WTC11 (cell line): ENCODE measurements around the gene EXOC3L4. TPM values are rescaled to one million over a fixed set of nuclear protein-coding genes. Genes with fewer than 3 reads are reported as not detected.
A peak's percentile ranks its signal among the peaks of the same experiment; 100 is the strongest.

Source experiments
- ATAC-seq: fragments of 200-7000 bp; cut with Tn5 transposase; 2 replicates; pipeline ENCODE4 v1.10.0; 2021; ENCODE audit warnings: mild to moderate bottlenecking, moderate library complexity
- CTCF ChIA-PET: fragments of 300-600 bp; sonication (Branson Sonifier 250); formaldehyde crosslinking; loops from one replicate; lab custom pipeline; 2021; ENCODE audit warnings: antibody characterized with exemption; lab: Charles Lee
- POLR2A ChIA-PET: fragments of 350-600 bp; sonication (Branson Sonifier 250); formaldehyde crosslinking; loops from one replicate; lab custom pipeline; 2021; ENCODE audit warnings: antibody characterized with exemption; lab: Charles Lee
- DNase-seq: peaks from one replicate; pipeline ENCODE4 v3.0.0; 2021; ENCODE audit warnings: low spot score
- H3K27ac Mint-ChIP-seq: 2 replicates; pipeline ENCODE4 v1.8.0; 2021; ENCODE audit warnings: mixed read lengths
- H3K27me3 Mint-ChIP-seq: 2 replicates; pipeline ENCODE4 v1.8.0; 2021; ENCODE audit warnings: low read depth, mild to moderate bottlenecking, moderate library complexity, mixed read lengths
- H3K36me3 Mint-ChIP-seq: 2 replicates; pipeline ENCODE4 v1.8.0; 2021; ENCODE audit warnings: mixed read lengths
- H3K4me1 Mint-ChIP-seq: 2 replicates; pipeline ENCODE4 v1.8.0; 2022; ENCODE audit warnings: mixed read lengths
- H3K4me3 Mint-ChIP-seq: 2 replicates; pipeline ENCODE4 v1.8.0; 2021; ENCODE audit warnings: mild to moderate bottlenecking, moderate library complexity, mixed read lengths
- H3K9me3 Mint-ChIP-seq: 2 replicates; pipeline ENCODE4 v1.8.0; 2021; ENCODE audit warnings: mixed read lengths
- AR ChIP-seq: fragments of 250-450 bp; sonication (Bioruptor Pico); IDR thresholded peaks from 2 replicates; pipeline ENCODE4 v1.9.0; 2021; ENCODE audit warnings: mild to moderate bottlenecking
- CREM ChIP-seq: sonication (generic); formaldehyde crosslinking; IDR thresholded peaks from 2 replicates; pipeline ENCODE4 v1.8.1; 2022; ENCODE audit warnings: mild to moderate bottlenecking, missing genetic modification reagents, moderate library complexity
- E2F5 ChIP-seq: sonication (generic); formaldehyde crosslinking; IDR thresholded peaks from 2 replicates; pipeline ENCODE4 v1.8.1; 2022; ENCODE audit warnings: mild to moderate bottlenecking, moderate library complexity, missing genetic modification reagents
- ELF4 ChIP-seq: sonication (generic); formaldehyde crosslinking; IDR thresholded peaks from 2 replicates; pipeline ENCODE4 v1.8.1; 2022; ENCODE audit warnings: low read depth, mild to moderate bottlenecking, moderate library complexity, missing genetic modification reagents
- EMX1 ChIP-seq: fragments of 250-450 bp; sonication (Bioruptor Pico); IDR thresholded peaks from 2 replicates; pipeline ENCODE4 v1.8.0; 2021; ENCODE audit warnings: mild to moderate bottlenecking
- ETV6 ChIP-seq: sonication (generic); formaldehyde crosslinking; IDR thresholded peaks from 2 replicates; pipeline ENCODE4 v1.8.1; 2022; ENCODE audit warnings: mild to moderate bottlenecking, missing genetic modification reagents
- FOXJ3 ChIP-seq: sonication (generic); formaldehyde crosslinking; IDR thresholded peaks from 2 replicates; pipeline ENCODE4 v1.9.0; 2021; ENCODE audit warnings: missing genetic modification reagents, mild to moderate bottlenecking, borderline replicate concordance
- FOXK1 ChIP-seq: sonication (generic); formaldehyde crosslinking; IDR thresholded peaks from 2 replicates; pipeline ENCODE4 v1.8.0; 2022; ENCODE audit warnings: mild to moderate bottlenecking, moderate library complexity, missing genetic modification reagents
- FOXP1 ChIP-seq: sonication (generic); formaldehyde crosslinking; IDR thresholded peaks from 2 replicates; pipeline ENCODE4 v1.8.0; 2022; ENCODE audit warnings: missing genetic modification reagents, mild to moderate bottlenecking, moderate library complexity, borderline replicate concordance
- GABPB1 ChIP-seq: sonication (generic); formaldehyde crosslinking; IDR thresholded peaks from 2 replicates; pipeline ENCODE4 v1.8.1; 2023; ENCODE audit warnings: mild to moderate bottlenecking, missing genetic modification reagents
- GRHL2 ChIP-seq: fragments of 250-450 bp; sonication (Bioruptor Pico); IDR thresholded peaks from 2 replicates; pipeline ENCODE4 v1.8.0; 2022; ENCODE audit warnings: mild to moderate bottlenecking, moderate library complexity; ENCODE audit not compliant: insufficient replicate concordance, severe bottlenecking
- MYBL2 ChIP-seq: sonication (generic); formaldehyde crosslinking; IDR thresholded peaks from 2 replicates; pipeline ENCODE4 v1.8.1; 2023; ENCODE audit warnings: mild to moderate bottlenecking, moderate library complexity, missing genetic modification reagents
- NFYB ChIP-seq: sonication (generic); formaldehyde crosslinking; conservative IDR thresholded peaks from 2 replicates; pipeline ENCODE4 v1.8.0; 2022; ENCODE audit warnings: low read depth, missing genetic modification reagents
- NR3C1 ChIP-seq: sonication (generic); formaldehyde crosslinking; conservative IDR thresholded peaks from 2 replicates; pipeline ENCODE4 v1.8.1; 2023; ENCODE audit warnings: low read depth, mild to moderate bottlenecking, missing genetic modification reagents
- RELA ChIP-seq: sonication (generic); formaldehyde crosslinking; IDR thresholded peaks from 2 replicates; pipeline ENCODE4 v1.8.1; 2022; ENCODE audit warnings: missing genetic modification reagents, mild to moderate bottlenecking, borderline replicate concordance
- SMAD4 ChIP-seq: sonication (generic); formaldehyde crosslinking; IDR thresholded peaks from 2 replicates; pipeline ENCODE4 v1.8.0; 2022; ENCODE audit warnings: mild to moderate bottlenecking, missing genetic modification reagents
- SP1 ChIP-seq: sonication (generic); formaldehyde crosslinking; conservative IDR thresholded peaks from 2 replicates; pipeline ENCODE4 v1.8.1; 2022; ENCODE audit warnings: missing genetic modification reagents
- ZNF416 ChIP-seq: fragments of 250-450 bp; sonication (Bioruptor Pico); IDR thresholded peaks from 2 replicates; pipeline ENCODE4 v1.9.0; 2021; ENCODE audit warnings: mild to moderate bottlenecking, inconsistent platforms
- total RNA-seq: library from RNA; stranded (reverse); gene quantifications from 3 replicates; pipeline ENCODE4 v1.2.3, GENCODE V29; 2021
- TF ChIP-seq, protein P1 (sequence below): fragments of 250-450 bp; sonication (Bioruptor Pico); conservative IDR thresholded peaks from 2 replicates; pipeline ENCODE4 v1.9.0; 2021; ENCODE audit warnings: mild to moderate bottlenecking
- TF ChIP-seq, protein P2 (sequence below): sonication (generic); formaldehyde crosslinking; IDR thresholded peaks from 2 replicates; pipeline ENCODE4 v1.8.0; 2022; ENCODE audit warnings: mild to moderate bottlenecking, missing genetic modification reagents
- TF ChIP-seq, protein P3 (sequence below): sonication (generic); formaldehyde crosslinking; IDR thresholded peaks from 2 replicates; pipeline ENCODE4 v1.8.1; 2022; ENCODE audit warnings: low read depth, mild to moderate bottlenecking, moderate library complexity, missing genetic modification reagents, borderline replicate concordance
- TF ChIP-seq, protein P4 (sequence below): sonication (generic); formaldehyde crosslinking; IDR thresholded peaks from 2 replicates; pipeline ENCODE4 v1.8.1; 2023; ENCODE audit warnings: mild to moderate bottlenecking, missing genetic modification reagents, moderate library complexity
- TF ChIP-seq, protein P5 (sequence below): sonication (generic); formaldehyde crosslinking; IDR thresholded peaks from 2 replicates; pipeline ENCODE4 v1.8.0; 2022; ENCODE audit warnings: mild to moderate bottlenecking, missing genetic modification reagents

Gene EXOC3L4
- total RNA-seq, 1 experiment from 2014 or later: 0.42 TPM

DNA sequence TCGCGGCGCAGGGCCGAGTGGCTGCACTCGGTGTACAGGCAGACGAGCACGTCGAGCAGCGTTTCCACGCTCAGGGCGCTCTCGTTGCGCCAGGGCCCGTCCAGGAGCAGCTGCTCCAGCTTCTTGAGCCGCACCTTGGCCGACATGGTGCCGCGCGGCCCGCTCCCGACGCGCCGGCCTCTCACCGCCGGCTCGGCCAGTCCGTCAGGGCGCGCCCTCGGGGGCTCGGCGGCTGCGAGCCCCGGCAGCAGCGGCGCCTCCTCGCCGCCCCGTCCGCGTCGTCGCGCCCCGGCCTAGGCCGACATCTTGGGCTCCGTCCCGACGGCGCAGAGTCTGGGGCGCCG, 37.5 kb upstream of the EXOC3L4 start (continued):
- TF ChIP-seq FOXJ3 (CRISPR knock-in tag): no peak
- TF ChIP-seq MYBL2: no peak
- TF ChIP-seq FOXP1 (CRISPR knock-in tag): peak; percentile 74; the same call in 1 of the 2 replicates

DNA sequence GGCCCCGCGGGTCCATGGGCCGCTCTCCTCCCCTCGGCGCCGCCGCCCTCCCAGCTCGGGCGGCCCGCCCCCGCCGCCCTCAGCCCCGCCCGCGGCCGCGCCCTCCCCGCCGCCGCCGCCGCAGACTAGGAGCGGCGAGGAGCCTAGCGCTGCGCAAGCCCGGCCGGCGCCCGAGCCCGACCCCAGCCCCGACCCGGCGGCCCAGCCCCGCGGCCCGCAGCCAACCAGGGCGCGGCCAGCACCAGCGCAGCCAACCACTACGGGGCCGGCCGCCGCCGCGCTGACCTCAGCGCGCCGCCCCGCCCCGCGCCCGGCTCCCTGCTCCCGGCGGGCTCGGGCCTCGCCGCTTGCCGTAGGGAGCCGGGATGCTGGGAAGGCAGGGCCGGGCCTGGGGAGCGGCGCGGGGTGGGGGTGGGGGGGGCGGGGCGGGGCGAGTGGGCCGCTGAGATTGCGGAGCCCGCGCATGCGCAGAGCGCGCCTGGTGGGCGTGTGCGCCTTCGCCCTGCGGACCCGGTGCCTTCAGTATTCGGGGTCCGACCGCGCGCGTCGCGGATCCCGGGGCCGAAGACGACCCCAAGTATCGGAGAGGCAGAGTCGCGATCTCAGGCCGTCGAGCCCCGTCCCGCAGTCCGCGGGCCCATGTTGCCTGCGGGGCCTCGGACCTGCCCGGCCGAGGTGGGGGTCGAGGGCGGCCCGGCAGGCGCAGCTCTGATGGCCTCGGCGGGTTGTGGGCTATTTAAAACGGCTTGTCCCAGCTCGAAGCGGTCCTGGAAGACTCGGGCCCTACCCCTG, 37.0 kb upstream of the EXOC3L4 start, which contains the start of gene CDC42BPB:
Gene CDC42BPB (minus strand): TSS at position 178 of the 792 bp plus-strand sequence. CDS start 376 bp downstream, outside the sequence.
- DNase-seq (peak; percentile 85), ATAC-seq (peak; percentile 96)
- H3K4me1 Mint-ChIP-seq: peaks cover 27% of the 10 kb centered on the region
- ChIA-PET CTCF (interaction anchor here (3.3 kb wide), 1 partner anchor 48 kb away, joined by 17 read pairs; no protein-coding TSS in a partner anchor), POLR2A (no interaction called here)
- H3K36me3 Mint-ChIP-seq: no peaks in the 10 kb centered on the region
- peak within 1 kb of the TSS; percentile 84 for H3K4me3 Mint-ChIP-seq
- no peaks in the 10 kb centered on the region; the same call in 1 of the 2 replicates for H3K27me3 Mint-ChIP-seq
- no peaks in the 10 kb centered on the region for H3K9me3 Mint-ChIP-seq
- no peak within 1 kb of the TSS for H3K27ac Mint-ChIP-seq
- TF ChIP-seq ETV6 (CRISPR knock-in tag) (0 out of 2 replicates have a peak, but pooled peaks have one; percentile 31), CREM (CRISPR knock-in tag) (no peak), E2F5 (CRISPR knock-in tag) (peak; percentile 47; the same call in 1 of the 2 replicates), SP1 (CRISPR knock-in tag) (peak; percentile 80), SMAD4 (CRISPR knock-in tag) (0 out of 2 replicates have a peak, but pooled peaks have one; percentile 13), RELA (CRISPR knock-in tag) (no peak), FOXP1 (CRISPR knock-in tag) (0 out of 2 replicates have a peak, but pooled peaks have one; percentile 18), EMX1 (CRISPR knock-in tag) (no peak), GRHL2 (CRISPR knock-in tag) (no peak), AR (no peak), ZNF416 (CRISPR knock-in tag) (no peak), FOXK1 (CRISPR knock-in tag) (0 out of 2 replicates have a peak, but pooled peaks have one; percentile 30), GABPB1 (no peak), NFYB (CRISPR knock-in tag) (peak; percentile 31; the same call in 1 of the 2 replicates), NR3C1 (no peak), ELF4 (0 out of 2 replicates have a peak, but pooled peaks have one; percentile 24)
- TF ChIP-seq, protein P1, sequence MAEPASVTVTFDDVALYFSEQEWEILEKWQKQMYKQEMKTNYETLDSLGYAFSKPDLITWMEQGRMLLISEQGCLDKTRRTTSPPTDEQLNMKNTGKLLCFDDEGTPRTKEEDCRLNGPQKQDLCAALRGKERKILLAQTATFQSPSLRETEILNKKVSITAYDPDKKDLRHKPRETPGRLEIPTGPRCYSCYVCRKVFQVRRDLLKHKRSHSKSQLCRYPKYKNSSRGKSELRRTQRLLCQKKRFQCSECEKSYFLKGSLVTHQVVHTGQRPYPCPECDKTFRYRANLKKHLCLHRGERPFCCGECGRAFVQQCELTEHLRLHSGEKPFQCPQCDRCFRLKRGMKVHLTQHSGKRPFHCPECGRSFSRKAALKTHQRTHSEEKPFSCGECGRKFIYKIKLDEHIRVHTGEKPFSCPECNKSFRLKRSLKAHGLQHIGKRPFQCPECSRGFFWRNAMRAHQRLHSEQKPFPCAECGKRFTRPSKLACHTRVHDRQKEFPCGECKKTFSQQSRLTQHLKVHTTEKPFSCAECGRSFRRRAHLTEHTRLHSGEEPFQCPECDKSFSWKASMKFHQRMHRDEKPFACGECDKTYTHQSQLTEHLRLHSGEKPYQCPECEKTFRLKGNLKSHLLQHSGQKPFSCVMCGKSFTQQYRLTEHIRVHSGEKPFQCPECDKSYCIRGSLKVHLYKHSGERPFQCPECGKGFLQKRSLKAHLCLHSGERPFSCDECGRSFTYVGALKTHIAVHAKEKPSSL (CRISPR knock-in tag): no peak
- TF ChIP-seq, protein P2, sequence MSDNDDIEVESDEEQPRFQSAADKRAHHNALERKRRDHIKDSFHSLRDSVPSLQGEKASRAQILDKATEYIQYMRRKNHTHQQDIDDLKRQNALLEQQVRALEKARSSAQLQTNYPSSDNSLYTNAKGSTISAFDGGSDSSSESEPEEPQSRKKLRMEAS (CRISPR knock-in tag): peak; percentile 79
- TF ChIP-seq, protein P3, sequence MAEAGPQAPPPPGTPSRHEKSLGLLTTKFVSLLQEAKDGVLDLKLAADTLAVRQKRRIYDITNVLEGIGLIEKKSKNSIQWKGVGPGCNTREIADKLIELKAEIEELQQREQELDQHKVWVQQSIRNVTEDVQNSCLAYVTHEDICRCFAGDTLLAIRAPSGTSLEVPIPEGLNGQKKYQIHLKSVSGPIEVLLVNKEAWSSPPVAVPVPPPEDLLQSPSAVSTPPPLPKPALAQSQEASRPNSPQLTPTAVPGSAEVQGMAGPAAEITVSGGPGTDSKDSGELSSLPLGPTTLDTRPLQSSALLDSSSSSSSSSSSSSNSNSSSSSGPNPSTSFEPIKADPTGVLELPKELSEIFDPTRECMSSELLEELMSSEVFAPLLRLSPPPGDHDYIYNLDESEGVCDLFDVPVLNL (CRISPR knock-in tag): no peak
- TF ChIP-seq, protein P4, sequence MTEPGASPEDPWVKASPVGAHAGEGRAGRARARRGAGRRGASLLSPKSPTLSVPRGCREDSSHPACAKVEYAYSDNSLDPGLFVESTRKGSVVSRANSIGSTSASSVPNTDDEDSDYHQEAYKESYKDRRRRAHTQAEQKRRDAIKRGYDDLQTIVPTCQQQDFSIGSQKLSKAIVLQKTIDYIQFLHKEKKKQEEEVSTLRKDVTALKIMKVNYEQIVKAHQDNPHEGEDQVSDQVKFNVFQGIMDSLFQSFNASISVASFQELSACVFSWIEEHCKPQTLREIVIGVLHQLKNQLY: peak; percentile 78; the same call in 1 of the 2 replicates
- TF ChIP-seq, protein P5, sequence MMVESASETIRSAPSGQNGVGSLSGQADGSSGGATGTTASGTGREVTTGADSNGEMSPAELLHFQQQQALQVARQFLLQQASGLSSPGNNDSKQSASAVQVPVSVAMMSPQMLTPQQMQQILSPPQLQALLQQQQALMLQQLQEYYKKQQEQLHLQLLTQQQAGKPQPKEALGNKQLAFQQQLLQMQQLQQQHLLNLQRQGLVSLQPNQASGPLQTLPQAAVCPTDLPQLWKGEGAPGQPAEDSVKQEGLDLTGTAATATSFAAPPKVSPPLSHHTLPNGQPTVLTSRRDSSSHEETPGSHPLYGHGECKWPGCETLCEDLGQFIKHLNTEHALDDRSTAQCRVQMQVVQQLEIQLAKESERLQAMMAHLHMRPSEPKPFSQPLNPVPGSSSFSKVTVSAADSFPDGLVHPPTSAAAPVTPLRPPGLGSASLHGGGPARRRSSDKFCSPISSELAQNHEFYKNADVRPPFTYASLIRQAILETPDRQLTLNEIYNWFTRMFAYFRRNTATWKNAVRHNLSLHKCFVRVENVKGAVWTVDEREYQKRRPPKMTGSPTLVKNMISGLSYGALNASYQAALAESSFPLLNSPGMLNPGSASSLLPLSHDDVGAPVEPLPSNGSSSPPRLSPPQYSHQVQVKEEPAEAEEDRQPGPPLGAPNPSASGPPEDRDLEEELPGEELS: 0 out of 2 replicates have a peak, but pooled peaks have one; percentile 13
